Kidney epithelial cell (primary cell): ENCODE measurements around the gene SMIM20. TPM values are rescaled to one million over a fixed set of nuclear protein-coding genes. Genes with fewer than 3 reads are reported as not detected.
A peak's percentile ranks its signal among the peaks of the same experiment; 100 is the strongest.
"Not testable (repeated sequence)": the region's sequence is repeated elsewhere in the genome, so short reads cannot be mapped to it uniquely, and the experiment has no call there.

Experiments
- DNase-seq: peaks from one replicate; pipeline ENCODE4 v3.0.0-alpha.2; 2010; ENCODE audit warnings: low read depth
- H3K27me3 ChIP-seq: 2 replicates; pipeline ENCODE4 v1.6.0; 2011; ENCODE audit warnings: low read length; ENCODE audit not compliant: control insufficient read depth, insufficient read depth
- H3K36me3 ChIP-seq: 2 replicates; pipeline ENCODE4 v1.5.1; 2011; ENCODE audit warnings: low read length; ENCODE audit not compliant: control insufficient read depth, insufficient read depth
- H3K4me3 ChIP-seq: 2 replicates; pipeline ENCODE4 v1.5.1; 2011; ENCODE audit warnings: low read depth, mild to moderate bottlenecking, control low read depth, low read length
- CTCF ChIP-seq: IDR thresholded peaks from 2 replicates; pipeline ENCODE4 v1.5.1; 2011; ENCODE audit warnings: mild to moderate bottlenecking, moderate library complexity, low read length, control low read depth, inconsistent platforms; ENCODE audit not compliant: insufficient read depth, poor library complexity, severe bottlenecking
- total RNA-seq: library from RNA; depleted of rRNA; stranded (reverse); fragments of >200 nt; gene quantifications from 2 replicates; pipeline ENCODE4 v1.2.3, GENCODE V29; 2015

The SMIM20 gene
- total RNA-seq, 1 donor from 2014 or later = 50.0 TPM

GRCh38 chr4:25901030-25901430, 13.0 kb upstream of the SMIM20 start:
- Histone ChIP-seq H3K36me3 (no peaks in the 10 kb centered on the region), H3K4me3 (no peak overlapping the region), H3K27me3 (no peaks in the 10 kb centered on the region)
- DNase-seq = no peak
- TF ChIP-seq CTCF = no peak

- DNase-seq = no peak
- Histone ChIP-seq H3K4me3 (no peak overlapping the region), H3K36me3 (no peaks in the 10 kb centered on the region), H3K27me3 (no peaks in the 10 kb centered on the region)
- TF ChIP-seq CTCF = no peak
Observed at GRCh38 chr4:25903900-25904747, 9.9 kb upstream of the SMIM20 start.

GRCh38 chr4:25904748-25905082, 9.3 kb upstream of the SMIM20 start:
- H3K27me3 ChIP-seq = no peaks in the 10 kb centered on the region
- no peaks in the 10 kb centered on the region for H3K36me3 ChIP-seq
- TF ChIP-seq CTCF = no peak
- DNase-seq = no peak
- H3K4me3 ChIP-seq = no peak overlapping the region

- no peak for DNase-seq
- TF ChIP-seq CTCF = no peak
Observed at GRCh38 chr4:25905371-25905770, 8.6 kb upstream of the SMIM20 start.

GRCh38 chr4:25906113-25906512, 7.9 kb upstream of the SMIM20 start:
- H3K36me3 ChIP-seq, DNase-seq, H3K4me3 ChIP-seq, H3K27me3 ChIP-seq: not testable (repeated sequence)

More at GRCh38 chr4:25905371-25905770, 8.6 kb upstream of the SMIM20 start:
- Histone ChIP-seq H3K4me3 (no peak overlapping the region), H3K36me3 (no peaks in the 10 kb centered on the region), H3K27me3 (no peaks in the 10 kb centered on the region)

GRCh38 chr4:25908491-25908901, 5.5 kb upstream of the SMIM20 start:
- Histone ChIP-seq H3K36me3 (no peaks in the 10 kb centered on the region), H3K4me3 (no peak overlapping the region), H3K27me3 (no peaks in the 10 kb centered on the region)
- peak; percentile 91 for DNase-seq
- TF ChIP-seq CTCF = no peak
